Transverse colon (tissue), 4 donors: ENCODE measurements around the gene TBC1D16. TPM values are rescaled to one million over a fixed set of nuclear protein-coding genes. Genes with fewer than 3 reads are reported as not detected.

Experiments
- DNase-seq: peaks from one replicate; pipeline ENCODE4 v3.0.0-alpha.2; 2019
- H3K27ac ChIP-seq, 4 donors: fragments of 200-600 bp; sonication (generic); 2 replicates each; pipeline ENCODE4 v1.5.1; 2016 to 2018; ENCODE audit warnings: inconsistent platforms in 4 of 4
- H3K27me3 ChIP-seq: fragments of 200-600 bp; sonication (generic); 2 replicates; pipeline ENCODE4 v1.5.1; 2017; ENCODE audit warnings: inconsistent platforms
- H3K36me3 ChIP-seq, 4 donors: fragments of 200-600 bp; sonication (generic); 2 replicates each; pipeline ENCODE4 v1.5.1; 2017 to 2019; ENCODE audit warnings: inconsistent platforms in 4 of 4
- H3K4me1 ChIP-seq, 4 donors: fragments of 200-600 bp; sonication (generic); 2 replicates each; pipeline ENCODE4 v1.5.1; 2017 to 2020; ENCODE audit warnings: inconsistent platforms in 4 of 4
- H3K4me3 ChIP-seq, 4 donors: fragments of 200-600 bp; sonication (generic); 1 replicate in 1 of 4; 2 replicates in 3 of 4; pipeline versions ENCODE4 v1.5.1 to v1.6.1; 2017 to 2019; ENCODE audit warnings: inconsistent platforms in 4 of 4
- H3K9me3 ChIP-seq, 2 donors: fragments of 200-600 bp; sonication (generic); 2 replicates each; pipeline ENCODE4 v1.5.1; 2017 to 2019; ENCODE audit warnings: inconsistent platforms in 2 of 2
- EP300 ChIP-seq: sonication (generic); formaldehyde crosslinking; IDR thresholded peaks from one replicate; pipeline ENCODE4 v1.6.1; 2017; ENCODE audit warnings: antibody characterized with exemption, low read depth
- POLR2A ChIP-seq: fragments of 450-650 bp; IDR thresholded peaks from one replicate; pipeline ENCODE4 v1.6.1; 2016; ENCODE audit warnings: antibody characterized with exemption, mild to moderate bottlenecking, moderate library complexity
- POLR2AphosphoS5 ChIP-seq, 3 donors: sonication (generic); formaldehyde crosslinking; IDR thresholded peaks; one replicate each; pipeline ENCODE4 v1.6.1; 2016; ENCODE audit warnings: antibody characterized with exemption in 3 of 3
- WGBS, 2 donors: methylation state at CpG; one replicate each; pipeline ENCODE4 v1.1.5; 2018; ENCODE audit warnings: low coverage in 1 of 2; 5-methylcytosine and 5-hydroxymethylcytosine counted together
- in situ Hi-C, 4 donors: fragments of 200-750 bp; cut with MboI; loops; one replicate each; pipeline versions ENCODE4 v1.15.0 to v1.15.1; 2017; ENCODE audit warnings: low sequenced_read_pairs in 3 of 4, low pct_ligation_motif_present in 1 of 4, low pct_unique_long_range_greater_than_20kb in 1 of 4
- intact Hi-C: fragments of 100-400 bp; cut with DNase I; formaldehyde crosslinking; loops from one replicate; pipeline ENCODE4 v1.15.1; 2023; ENCODE audit warnings: low total_unique reads
- total RNA-seq, 4 donors: library from RNA; depleted of rRNA; stranded (reverse); fragments of >200 nt; gene quantifications; one replicate each; pipeline ENCODE4 v1.1.0, GENCODE V29; 2016
- TF ChIP-seq, protein P1 (sequence below), 5 experiments: fragments of 200-600 bp in 3 of 5; fragments of 450-650 bp in 2 of 5; sonication (generic) in 3 of 5; IDR thresholded peaks; 1 replicate in 2 of 5; 2 replicates in 3 of 5; pipeline ENCODE4 v1.5.1; 2016 to 2017; ENCODE audit warnings: antibody characterized with exemption in 5 of 5, inconsistent platforms in 3 of 5, mild to moderate bottlenecking in 2 of 5, moderate library complexity in 1 of 5

Gene TBC1D16
- total RNA-seq, 4 donors from 2014 or later = 12.3 to 22.4 (median 18.1) TPM

DNA sequence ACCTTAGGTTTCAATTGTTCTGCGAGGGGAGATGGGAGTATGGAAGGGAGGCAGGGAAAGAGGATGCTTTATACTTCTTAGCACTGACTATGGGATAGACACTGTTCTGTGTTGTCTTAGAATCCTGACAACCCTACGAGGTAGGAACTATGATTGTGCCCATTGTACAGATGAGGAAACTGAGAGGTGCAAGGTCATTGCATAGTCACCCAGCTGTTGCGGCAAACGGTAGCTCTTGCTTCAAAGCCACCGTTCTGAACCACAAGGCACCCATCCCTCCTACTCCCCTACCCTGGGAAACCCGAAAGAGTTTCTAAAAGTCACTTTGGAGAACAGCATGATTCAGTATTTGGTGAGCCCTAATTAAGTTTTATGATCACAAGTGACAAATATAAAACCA lies 8.3 kb upstream of the TBC1D16 start:
- Histone ChIP-seq H3K36me3 (no peaks in the 10 kb centered on the region), H3K27me3 (no peaks in the 10 kb centered on the region), H3K4me1 (peaks cover 0 to 5% (median 0%) of the 10 kb centered on the region in 4 donors), H3K27ac (no peak overlapping the region), H3K9me3 (no peaks in the 10 kb centered on the region), H3K4me3 (no peak overlapping the region)
- in situ Hi-C loops = no loop called here
- 81 to 100% methylated on average over 1 to 6 of the region's 6 CpGs for WGBS, 2 donors
- no peak for TF ChIP-seq EP300
- no peak for TF ChIP-seq POLR2AphosphoS5 (IDR thresholded peaks at IDR 0.05)
- TF ChIP-seq POLR2A = no peak
- TF ChIP-seq, protein P1, sequence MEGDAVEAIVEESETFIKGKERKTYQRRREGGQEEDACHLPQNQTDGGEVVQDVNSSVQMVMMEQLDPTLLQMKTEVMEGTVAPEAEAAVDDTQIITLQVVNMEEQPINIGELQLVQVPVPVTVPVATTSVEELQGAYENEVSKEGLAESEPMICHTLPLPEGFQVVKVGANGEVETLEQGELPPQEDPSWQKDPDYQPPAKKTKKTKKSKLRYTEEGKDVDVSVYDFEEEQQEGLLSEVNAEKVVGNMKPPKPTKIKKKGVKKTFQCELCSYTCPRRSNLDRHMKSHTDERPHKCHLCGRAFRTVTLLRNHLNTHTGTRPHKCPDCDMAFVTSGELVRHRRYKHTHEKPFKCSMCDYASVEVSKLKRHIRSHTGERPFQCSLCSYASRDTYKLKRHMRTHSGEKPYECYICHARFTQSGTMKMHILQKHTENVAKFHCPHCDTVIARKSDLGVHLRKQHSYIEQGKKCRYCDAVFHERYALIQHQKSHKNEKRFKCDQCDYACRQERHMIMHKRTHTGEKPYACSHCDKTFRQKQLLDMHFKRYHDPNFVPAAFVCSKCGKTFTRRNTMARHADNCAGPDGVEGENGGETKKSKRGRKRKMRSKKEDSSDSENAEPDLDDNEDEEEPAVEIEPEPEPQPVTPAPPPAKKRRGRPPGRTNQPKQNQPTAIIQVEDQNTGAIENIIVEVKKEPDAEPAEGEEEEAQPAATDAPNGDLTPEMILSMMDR (IDR thresholded peaks at IDR 0.05) = no peak
- intact Hi-C loops = no loop called here
- DNase-seq = no peak

DNA sequence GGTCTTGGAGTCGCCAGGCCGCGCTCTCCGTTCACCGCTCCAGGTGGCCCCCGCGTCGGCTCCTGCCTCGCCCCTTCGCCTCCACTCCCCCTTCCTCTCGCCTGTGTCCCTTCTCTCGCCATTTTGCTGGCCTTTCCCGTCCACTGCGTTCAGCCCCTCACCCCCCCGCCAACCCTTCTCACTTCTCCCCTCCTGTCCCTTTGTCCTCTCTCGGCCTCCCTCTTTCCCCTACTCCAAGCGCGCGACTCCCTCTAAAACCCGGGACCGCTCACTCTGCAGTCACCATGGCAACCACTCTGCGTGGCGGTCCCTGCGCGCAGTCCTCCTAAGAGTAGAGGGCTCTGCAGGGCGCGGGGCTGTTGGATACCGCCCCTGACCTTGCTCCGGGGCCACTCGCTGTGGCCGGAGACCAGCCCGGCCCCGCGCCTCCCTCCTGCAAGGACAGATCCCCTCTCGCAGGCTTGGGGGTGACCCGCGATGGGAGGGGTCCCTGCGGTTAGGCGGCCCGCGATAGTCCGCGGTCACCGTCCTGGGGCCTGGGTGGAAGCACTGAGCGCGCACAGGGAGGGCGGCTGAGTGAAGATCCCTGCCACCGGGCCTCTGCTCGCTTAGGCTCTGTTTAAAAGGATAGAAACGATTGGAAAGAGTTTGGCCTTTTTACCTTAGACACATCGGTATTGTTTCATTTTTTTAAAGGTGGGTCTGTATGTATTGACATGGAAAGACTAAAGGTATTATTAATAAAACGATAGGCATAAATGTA lies 1.2 kb upstream of the TBC1D16 start:
- 4 to 6% methylated on average over 9 to 41 of the region's 52 CpGs for WGBS, 2 donors

DNA sequence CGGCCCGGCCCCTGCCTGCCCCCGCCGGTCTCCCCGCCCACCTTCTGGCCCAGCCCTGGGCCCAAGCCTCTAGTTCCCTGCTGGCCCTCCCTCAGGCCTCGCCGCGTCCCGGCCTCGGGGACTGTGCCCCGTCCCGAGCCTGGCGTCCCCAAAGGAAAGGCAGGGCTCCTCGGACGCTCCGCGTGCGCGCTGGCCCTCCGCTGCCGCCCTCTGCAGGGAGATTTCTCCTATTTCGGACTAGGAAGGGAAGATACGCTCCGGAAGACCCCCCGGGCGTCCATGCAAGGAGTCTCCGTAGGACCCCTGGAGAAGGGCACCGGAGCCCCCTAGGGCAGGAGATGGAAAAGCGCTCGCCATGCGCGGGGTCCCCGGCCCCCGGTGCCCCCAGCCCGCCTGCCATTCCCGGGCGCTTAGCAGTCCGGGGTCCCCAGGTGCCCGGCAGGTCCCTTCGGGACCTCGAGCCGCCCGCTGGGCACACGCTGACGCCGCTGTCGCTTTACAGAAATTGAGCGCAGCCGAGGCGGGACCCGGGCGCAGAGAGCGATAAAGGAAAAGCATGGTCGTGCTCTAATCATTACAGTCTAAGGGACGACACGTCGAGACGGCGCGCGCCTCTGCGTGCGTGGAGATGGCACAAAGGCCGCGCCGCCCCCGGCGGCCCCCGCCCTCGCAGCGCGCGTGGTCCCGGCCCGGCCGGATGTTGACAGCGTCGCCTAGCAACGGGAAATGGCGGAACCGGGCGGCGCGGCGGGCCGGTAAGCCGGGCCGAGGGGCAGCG lies 454 bp upstream of the TBC1D16 start, which contains the start of gene CCDC40:
Gene CCDC40 (plus strand): TSS at position 706 of the 778 bp plus-strand sequence. CDS start 21 bp downstream, at position 727.
- Histone ChIP-seq H3K4me1 (peaks cover 5 to 30% (median 18%) of the 10 kb centered on the region in 4 donors), H3K27me3 (no peaks in the 10 kb centered on the region), H3K36me3 (no peaks in the 10 kb centered on the region), H3K9me3 (no peaks in the 10 kb centered on the region), H3K4me3 (peak within 1 kb of the TSS; percentile 46 to 87 (median 66)), H3K27ac (peak within 1 kb of the TSS; percentile 91 to 97 (median 92))
- peak; percentile 87 for DNase-seq
- in situ Hi-C loops = no loop called here
- intact Hi-C loops = no loop called here
- WGBS, 2 donors = 0% methylated on average over 38 of the region's 89 CpGs; no CpG with 5 or more reads in 1 of the 2 donors
- TF ChIP-seq POLR2AphosphoS5 (IDR thresholded peaks at IDR 0.05) (peak; percentile 49 to 86 (median 78)), POLR2A (peak; percentile 60), EP300 (no peak)
- TF ChIP-seq, protein P1 (IDR thresholded peaks at IDR 0.05) = peak in 1 of 5 experiments; percentile 12

More for the DNA sequence above, 1.2 kb upstream of the TBC1D16 start:
- Histone ChIP-seq H3K27me3 (no peaks in the 10 kb centered on the region), H3K36me3 (no peaks in the 10 kb centered on the region), H3K27ac (peak overlapping the region; percentile 91 to 97 (median 92)), H3K4me3 (peak overlapping the region; percentile 46 to 87 (median 63)), H3K9me3 (no peaks in the 10 kb centered on the region), H3K4me1 (peaks cover 5 to 25% (median 14%) of the 10 kb centered on the region in 4 donors)
- intact Hi-C loops (no loop called here), in situ Hi-C loops (no loop called here)
- TF ChIP-seq POLR2A = no peak
- no peak for TF ChIP-seq POLR2AphosphoS5 (IDR thresholded peaks at IDR 0.05)
- TF ChIP-seq, protein P1 (IDR thresholded peaks at IDR 0.05) = no peak
- no peak for TF ChIP-seq EP300
- peak; percentile 37 for DNase-seq
